OCI-LY7 (cell line): ENCODE data around the gene UBE2D1. TPM values are rescaled to one million over a fixed set of nuclear protein-coding genes. Genes with fewer than 3 reads are reported as not detected.

ENCODE experiments used
- total RNA-seq, 2 experiments: library from RNA; depleted of rRNA in 1 of 2; stranded (reverse); fragments of >200 nt in 1 of 2; shearing (Covaris generic) in 1 of 2; gene quantifications; 2 replicates each; pipeline ENCODE4 v1.2.3, GENCODE V29; 2014 to 2022

Gene UBE2D1
- total RNA-seq, 2 experiments from 2014 or later, result 6.8 to 10.0 TPM

Other genes starting within 250 kb of the UBE2D1 start
- 4.5 and 5.6 TPM in 2 replicates for gene IPMK, start 67.1 kb upstream of the UBE2D1 start, total RNA-seq (2014; rRNA removed; shearing (Covaris generic))
- 9.5 and 10.0 TPM in 2 replicates for gene IPMK, start 67.1 kb upstream of the UBE2D1 start, total RNA-seq (2022)
- 22.4 and 24.1 TPM in 2 replicates for gene CISD1, start 65.8 kb upstream of the UBE2D1 start, total RNA-seq (2014; rRNA removed; shearing (Covaris generic))
- 44.5 and 45.2 TPM in 2 replicates for gene CISD1, start 65.8 kb upstream of the UBE2D1 start, total RNA-seq (2022)
- 62.7 and 71.1 TPM in 2 replicates for gene TFAM, start 50.4 kb downstream of the UBE2D1 start, total RNA-seq (2014; rRNA removed; shearing (Covaris generic))
- 79.5 and 94.6 TPM in 2 replicates for gene TFAM, start 50.4 kb downstream of the UBE2D1 start, total RNA-seq (2022)
- gene BICC1, start 177.9 kb downstream of the UBE2D1 start, total RNA-seq (2014; rRNA removed; shearing (Covaris generic)), result not detected in 2 replicates
- not detected in 2 replicates for gene BICC1, start 177.9 kb downstream of the UBE2D1 start, total RNA-seq (2022)